Measurements from ENCODE around the gene IWS1. TPM values are rescaled to one million over a fixed set of nuclear protein-coding genes. Genes with fewer than 3 reads are reported as not detected.
A peak's percentile ranks its signal among the peaks of the same experiment; 100 is the strongest.

IWS1 gene
- total RNA-seq, 1 donor from 2014 or later: 47.9 TPM

DNA sequence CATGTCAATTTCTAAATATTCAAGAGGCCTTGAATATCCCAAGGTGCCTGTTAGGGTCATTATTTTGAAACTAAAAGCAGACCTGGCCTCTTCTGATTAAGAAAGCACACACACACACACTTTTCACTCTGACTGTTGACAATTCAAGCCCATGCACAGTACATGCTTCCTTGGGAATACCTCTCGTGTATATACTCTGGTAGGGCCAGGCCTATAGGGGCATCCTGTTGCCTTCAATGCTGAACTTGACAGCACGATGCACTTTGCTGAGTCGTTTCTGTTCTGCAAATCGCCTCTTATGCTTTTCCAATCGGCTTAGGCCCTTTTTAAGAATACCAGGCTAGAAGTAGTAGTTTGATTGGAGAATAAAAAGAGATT, 40.6 kb downstream of the IWS1 start:
- no peaks in the 10 kb centered on the region for H3K4me1 Mint-ChIP-seq
- TF ChIP-seq, protein P1, sequence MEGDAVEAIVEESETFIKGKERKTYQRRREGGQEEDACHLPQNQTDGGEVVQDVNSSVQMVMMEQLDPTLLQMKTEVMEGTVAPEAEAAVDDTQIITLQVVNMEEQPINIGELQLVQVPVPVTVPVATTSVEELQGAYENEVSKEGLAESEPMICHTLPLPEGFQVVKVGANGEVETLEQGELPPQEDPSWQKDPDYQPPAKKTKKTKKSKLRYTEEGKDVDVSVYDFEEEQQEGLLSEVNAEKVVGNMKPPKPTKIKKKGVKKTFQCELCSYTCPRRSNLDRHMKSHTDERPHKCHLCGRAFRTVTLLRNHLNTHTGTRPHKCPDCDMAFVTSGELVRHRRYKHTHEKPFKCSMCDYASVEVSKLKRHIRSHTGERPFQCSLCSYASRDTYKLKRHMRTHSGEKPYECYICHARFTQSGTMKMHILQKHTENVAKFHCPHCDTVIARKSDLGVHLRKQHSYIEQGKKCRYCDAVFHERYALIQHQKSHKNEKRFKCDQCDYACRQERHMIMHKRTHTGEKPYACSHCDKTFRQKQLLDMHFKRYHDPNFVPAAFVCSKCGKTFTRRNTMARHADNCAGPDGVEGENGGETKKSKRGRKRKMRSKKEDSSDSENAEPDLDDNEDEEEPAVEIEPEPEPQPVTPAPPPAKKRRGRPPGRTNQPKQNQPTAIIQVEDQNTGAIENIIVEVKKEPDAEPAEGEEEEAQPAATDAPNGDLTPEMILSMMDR (IDR thresholded peaks at IDR 0.05; ENCODE audit: unreplicated experiment): no peak
- DNase-seq (ENCODE audit: low spot score in 2 of 2, unreplicated experiment in 2 of 2): no peak
- no peaks in the 10 kb centered on the region for H3K9me3 Mint-ChIP-seq
- H3K36me3 Mint-ChIP-seq: peaks cover 41% of the 10 kb centered on the region
- no peaks in the 10 kb centered on the region for H3K27me3 Mint-ChIP-seq (ENCODE audit: low read depth)
- no peak overlapping the region for H3K27ac Mint-ChIP-seq
- H3K4me3 Mint-ChIP-seq: no peak overlapping the region

DNA sequence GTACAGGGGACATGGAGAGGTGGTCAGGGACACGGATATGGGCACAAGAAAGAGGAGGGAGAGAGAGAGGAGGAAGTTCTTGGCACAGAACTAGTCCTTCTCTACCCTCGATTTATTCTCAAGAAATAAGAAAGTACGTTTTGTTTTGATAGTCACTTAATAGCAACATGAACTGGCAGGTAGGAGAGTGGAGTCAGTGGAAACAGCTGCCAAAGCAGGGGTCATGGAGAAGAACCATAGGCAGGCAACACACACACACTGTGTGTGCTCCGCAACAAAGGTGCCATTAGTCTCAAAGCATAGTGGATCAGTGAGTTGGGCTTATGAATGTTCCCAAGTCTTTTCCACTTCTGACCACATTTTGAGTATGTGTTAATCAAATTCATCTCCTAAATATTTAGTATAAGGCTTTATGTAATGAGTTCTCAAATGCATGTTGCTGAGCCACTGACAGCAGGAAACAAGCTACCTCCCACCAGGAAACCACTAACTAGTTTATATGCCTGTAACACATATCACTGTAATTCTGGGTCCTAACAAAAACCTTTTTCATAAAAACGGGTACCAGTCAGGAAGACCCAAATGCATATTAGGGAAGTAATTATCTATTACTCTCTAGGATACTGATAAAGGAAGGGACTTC, 41.1 kb downstream of the IWS1 start:
- Mint-ChIP-seq H3K36me3 (peaks cover 41% of the 10 kb centered on the region), H3K27me3 (ENCODE audit: low read depth) (no peaks in the 10 kb centered on the region)

DNA sequence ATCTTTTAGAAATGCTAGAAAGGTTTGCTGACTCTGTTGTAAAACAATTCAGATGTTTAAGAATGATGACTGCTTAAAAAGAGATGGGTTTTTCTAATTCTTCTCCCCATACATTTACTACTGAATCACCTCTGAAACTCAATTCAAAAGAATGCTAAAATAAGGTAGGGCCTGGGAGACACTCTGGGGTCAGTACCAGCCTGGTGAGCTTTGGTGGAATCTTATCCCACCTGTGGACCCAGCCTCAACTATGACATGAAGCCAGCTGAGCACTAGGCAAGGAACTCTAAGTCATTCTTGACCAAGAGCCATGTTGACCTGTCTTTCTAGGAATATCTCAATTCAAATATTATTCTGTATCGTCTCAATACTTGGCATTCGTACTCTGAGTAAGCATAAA, 44.3 kb downstream of the IWS1 start:
- DNase-seq (ENCODE audit: low spot score in 2 of 2, unreplicated experiment in 2 of 2): no peak
- no peaks in the 10 kb centered on the region for H3K9me3 Mint-ChIP-seq
- H3K4me3 Mint-ChIP-seq: no peak overlapping the region
- no peak overlapping the region for H3K27ac Mint-ChIP-seq
- peaks cover 24% of the 10 kb centered on the region for H3K36me3 Mint-ChIP-seq
- H3K4me1 Mint-ChIP-seq: no peaks in the 10 kb centered on the region
- TF ChIP-seq, protein P1 (IDR thresholded peaks at IDR 0.05; ENCODE audit: unreplicated experiment): no peak
- H3K27me3 Mint-ChIP-seq (ENCODE audit: low read depth): no peaks in the 10 kb centered on the region

More for the DNA sequence above, 41.1 kb downstream of the IWS1 start:
- H3K27ac Mint-ChIP-seq: no peak overlapping the region
- H3K4me1 Mint-ChIP-seq: no peaks in the 10 kb centered on the region
- H3K9me3 Mint-ChIP-seq: no peaks in the 10 kb centered on the region
- no peak for DNase-seq (ENCODE audit: low spot score in 2 of 2, unreplicated experiment in 2 of 2)
- TF ChIP-seq, protein P1 (IDR thresholded peaks at IDR 0.05; ENCODE audit: unreplicated experiment): no peak
- no peak overlapping the region for H3K4me3 Mint-ChIP-seq

DNA sequence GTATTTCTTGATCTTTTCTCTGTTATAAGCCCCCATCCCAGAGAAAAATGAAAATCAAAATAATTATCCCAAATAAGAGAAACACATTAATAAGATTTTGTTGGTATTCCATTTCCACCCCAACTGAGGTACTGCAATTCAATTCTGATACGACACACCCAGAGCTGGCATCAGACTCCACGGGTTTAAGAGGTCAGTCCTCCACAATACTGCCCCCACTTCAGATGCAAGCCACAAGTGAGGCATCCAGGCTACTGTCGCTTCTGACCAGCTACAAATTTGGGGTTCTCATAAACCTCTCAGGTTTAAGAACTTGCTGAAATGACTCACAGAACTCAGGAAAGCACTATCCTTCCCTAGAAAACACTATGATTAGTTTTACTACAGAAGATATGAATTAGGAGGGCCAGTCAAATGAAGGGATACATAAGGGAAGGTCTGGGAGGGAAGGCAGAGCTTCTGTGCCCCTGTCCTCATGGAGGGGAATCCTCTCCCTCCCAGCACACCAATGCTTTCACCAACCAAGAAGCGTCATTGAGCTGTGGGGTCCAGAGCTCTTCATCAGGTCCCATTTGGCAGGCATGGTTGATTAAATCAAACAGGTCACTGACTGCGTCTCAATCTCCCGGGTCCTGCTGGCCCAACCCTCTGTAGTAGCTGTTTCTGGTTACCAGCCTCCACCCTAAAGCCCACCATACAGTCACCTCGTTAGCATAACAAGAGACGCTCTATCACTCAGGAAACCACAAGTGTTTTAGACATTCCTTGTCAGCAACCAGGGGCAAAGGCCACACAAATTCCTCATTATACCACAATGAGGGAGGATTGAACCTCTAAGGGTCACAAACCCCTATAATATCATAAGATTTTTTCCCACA, 46.2 kb downstream of the IWS1 start:
- Mint-ChIP-seq H3K9me3 (peaks cover 14% of the 10 kb centered on the region), H3K4me3 (no peak overlapping the region), H3K4me1 (no peaks in the 10 kb centered on the region), H3K27ac (no peak overlapping the region), H3K36me3 (peaks cover 28% of the 10 kb centered on the region), H3K27me3 (ENCODE audit: low read depth) (no peaks in the 10 kb centered on the region)
- TF ChIP-seq, protein P1 (IDR thresholded peaks at IDR 0.05; ENCODE audit: unreplicated experiment): no peak
- no peak for DNase-seq (ENCODE audit: low spot score in 2 of 2, unreplicated experiment in 2 of 2)

DNA sequence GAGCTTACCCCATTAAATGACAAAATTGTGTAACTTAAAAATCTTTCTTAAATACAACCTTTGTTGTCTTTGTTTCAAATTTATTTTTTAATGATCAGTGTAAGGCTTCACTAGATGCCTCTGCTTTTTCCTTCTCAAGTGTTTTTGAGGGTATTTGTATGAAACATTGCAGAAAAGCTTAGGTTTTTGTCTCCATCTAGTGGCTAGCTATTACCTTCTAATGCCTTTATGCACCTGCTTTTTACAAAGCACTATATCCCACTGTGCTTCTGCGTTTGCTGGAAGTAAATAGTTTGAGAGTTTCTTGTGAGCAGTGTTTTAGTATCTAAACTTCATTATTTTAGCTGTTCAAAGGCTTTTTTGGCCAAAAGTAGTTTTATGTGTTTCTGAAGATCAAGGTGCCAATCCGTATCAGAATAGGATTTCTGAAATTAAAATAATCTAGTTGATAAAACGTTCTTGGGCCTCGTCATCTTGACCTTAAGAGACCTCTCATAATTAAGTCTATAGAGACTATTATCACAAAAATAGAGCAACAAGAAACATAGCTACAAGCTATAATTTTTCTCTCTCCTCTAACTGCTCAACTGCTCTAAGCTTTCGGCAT, 47.0 kb downstream of the IWS1 start:
- Mint-ChIP-seq H3K9me3 (peaks cover 16% of the 10 kb centered on the region), H3K4me1 (no peaks in the 10 kb centered on the region), H3K4me3 (no peak overlapping the region), H3K36me3 (peaks cover 24% of the 10 kb centered on the region), H3K27me3 (ENCODE audit: low read depth) (no peaks in the 10 kb centered on the region), H3K27ac (no peak overlapping the region)
- DNase-seq (ENCODE audit: low spot score in 2 of 2, unreplicated experiment in 2 of 2): no peak
- TF ChIP-seq, protein P1 (IDR thresholded peaks at IDR 0.05; ENCODE audit: unreplicated experiment): peak; percentile 31
